SK-N-SH (cell line): ENCODE measurements around the gene GATA3.

ENCODE experiments used
- CTCF ChIP-seq: fragments of 200-600 bp; sonication (generic); IDR thresholded peaks from 2 replicates; pipeline ENCODE4 v1.6.1; 2017; ENCODE audit warnings: antibody characterized with exemption, mild to moderate bottlenecking, moderate library complexity
- EP300 ChIP-seq, 2 experiments: IDR thresholded peaks; 2 replicates each; pipeline versions ENCODE4 v1.4.0 to v1.6.1; 2012; ENCODE audit warnings: borderline replicate concordance in 1 of 2, low read depth in 1 of 2, low read length in 1 of 2
- EZH2phosphoT487 ChIP-seq: fragments of 200-600 bp; sonication (generic); IDR thresholded peaks from 2 replicates; pipeline ENCODE4 v1.6.1; 2017; ENCODE audit warnings: low read depth, mixed run types, mild to moderate bottlenecking, antibody characterized with exemption, moderate library complexity, borderline replicate concordance
- FOXM1 ChIP-seq: IDR thresholded peaks from 2 replicates; pipeline ENCODE4 v1.4.0; 2012; ENCODE audit warnings: low read depth, mild to moderate bottlenecking
- GATA2 ChIP-seq: sonication (generic); formaldehyde crosslinking; IDR thresholded peaks from 2 replicates; pipeline ENCODE4 v1.5.0; 2020; ENCODE audit warnings: mild to moderate bottlenecking, missing genetic modification reagents
- NFIC ChIP-seq: IDR thresholded peaks from 2 replicates; pipeline ENCODE4 v1.4.0; 2012; ENCODE audit warnings: borderline replicate concordance
- POLR2AphosphoS5 ChIP-seq: IDR thresholded peaks from 2 replicates; pipeline ENCODE4 v1.6.1; 2012; ENCODE audit warnings: low read depth, low read length
- RAD21 ChIP-seq: IDR thresholded peaks from 2 replicates; pipeline ENCODE4 v1.6.1; 2012; ENCODE audit warnings: mild to moderate bottlenecking, low read length
- RCOR1 ChIP-seq: fragments of 150-350 bp; IDR thresholded peaks from 2 replicates; pipeline ENCODE4 v1.6.1; 2017; ENCODE audit warnings: antibody characterized with exemption, low read length
- TEAD4 ChIP-seq: IDR thresholded peaks from 2 replicates; pipeline ENCODE4 v1.4.0; 2012; ENCODE audit warnings: mild to moderate bottlenecking, borderline replicate concordance; ENCODE audit not compliant: insufficient read depth
- YY1 ChIP-seq: IDR thresholded peaks from 2 replicates; pipeline ENCODE4 v1.4.0; 2012; ENCODE audit warnings: low read depth, mild to moderate bottlenecking

DNA sequence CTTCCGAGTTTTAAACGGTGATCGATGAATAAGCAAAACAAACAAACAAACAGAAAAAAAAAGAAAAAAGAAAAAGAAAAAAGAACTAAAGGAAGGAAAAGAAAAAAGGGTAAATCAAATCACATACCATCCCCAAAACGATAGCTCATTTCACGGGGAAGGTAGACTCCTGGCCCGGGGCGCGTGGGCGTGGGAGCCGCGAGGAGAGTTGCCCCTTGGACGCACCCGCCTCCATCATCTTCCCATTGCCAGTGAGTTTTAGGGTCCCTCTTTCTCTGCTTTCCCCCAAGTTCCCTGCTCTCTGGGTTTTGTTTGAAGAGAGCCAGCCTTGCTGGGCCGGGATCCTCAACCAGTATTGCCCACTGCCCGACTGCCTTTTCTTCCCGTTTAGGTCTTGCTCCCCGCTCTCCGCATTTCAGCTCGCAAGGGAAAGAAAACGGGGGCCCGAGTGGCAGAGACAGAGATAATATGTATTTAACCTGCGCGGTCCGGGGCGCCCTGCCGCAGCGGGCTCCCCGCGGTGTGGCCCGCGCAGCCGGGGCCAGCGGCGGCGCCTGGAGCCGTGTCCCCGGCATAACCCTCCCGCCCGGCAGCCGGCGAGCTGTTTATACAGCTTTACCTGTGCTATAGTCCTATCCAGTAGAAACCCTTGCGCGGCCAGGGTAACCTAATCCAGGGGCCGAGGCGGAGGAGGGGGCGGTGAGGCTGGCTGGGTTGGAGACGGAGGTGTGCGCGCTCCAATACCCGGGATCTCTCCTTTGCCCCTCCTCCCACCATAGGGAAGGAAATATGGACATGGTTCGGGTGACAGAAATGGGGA lies 5.2 kb upstream of the GATA3 start:
- TF ChIP-seq EP300 (IDR thresholded peaks at IDR 0.05; ENCODE audit: borderline replicate concordance in 1 of 2, low read depth in 1 of 2, low read length in 1 of 2): no peak
- no peak for TF ChIP-seq RAD21
- no peak for TF ChIP-seq CTCF
- TF ChIP-seq RCOR1: no peak
- TF ChIP-seq GATA2: no peak
- TF ChIP-seq FOXM1: no peak
- no peak for TF ChIP-seq EZH2phosphoT487
- TF ChIP-seq NFIC: no peak
- no peak for TF ChIP-seq YY1
- TF ChIP-seq TEAD4: no peak
- TF ChIP-seq POLR2AphosphoS5: no peak
